GM18519 (cell line): ENCODE measurements around the gene NUP62.

Source experiments
- ATAC-seq: cut with Tn5 transposase; IDR thresholded peaks from one replicate; pipeline ENCODE4 v1.9.1; 2021; ENCODE audit warnings: mild to moderate bottlenecking, moderate library complexity; ENCODE audit not compliant: unreplicated experiment, low FRiP score

NUP62 gene

DNA sequence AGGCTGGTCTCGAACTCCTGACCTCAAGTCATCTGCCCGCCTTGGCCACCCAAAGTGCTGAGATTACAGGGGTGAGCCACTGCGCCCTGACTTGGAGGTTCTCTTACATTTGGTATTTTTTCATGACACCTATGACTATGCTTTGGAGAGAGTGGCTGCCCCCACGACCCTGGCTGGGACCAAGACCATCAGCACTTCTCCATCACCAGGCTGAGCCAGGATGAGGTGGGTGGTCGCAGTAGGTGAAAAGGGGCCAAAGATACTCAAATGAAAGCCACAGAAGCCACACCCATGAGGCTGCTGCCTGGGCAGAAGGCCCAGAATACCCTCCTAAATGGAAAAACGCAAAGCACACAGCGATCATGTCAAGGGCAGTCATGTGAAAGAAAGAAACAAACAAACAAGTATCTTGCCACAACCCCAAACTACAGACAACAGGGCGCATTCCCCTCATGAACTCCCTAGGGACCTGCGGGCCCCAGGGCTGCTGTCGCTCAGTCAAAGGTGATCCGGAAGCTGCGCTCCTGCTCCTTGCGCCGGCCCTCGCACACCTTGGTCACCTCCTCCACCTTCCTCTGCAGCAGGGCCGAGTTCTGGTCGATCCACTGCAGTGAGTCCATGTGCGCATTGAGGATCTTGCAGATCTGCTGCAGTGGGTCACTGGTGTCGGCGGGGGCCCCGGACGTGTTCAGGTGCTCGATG is 21.4 kb downstream of the NUP62 start:
- ATAC-seq: no peak

DNA sequence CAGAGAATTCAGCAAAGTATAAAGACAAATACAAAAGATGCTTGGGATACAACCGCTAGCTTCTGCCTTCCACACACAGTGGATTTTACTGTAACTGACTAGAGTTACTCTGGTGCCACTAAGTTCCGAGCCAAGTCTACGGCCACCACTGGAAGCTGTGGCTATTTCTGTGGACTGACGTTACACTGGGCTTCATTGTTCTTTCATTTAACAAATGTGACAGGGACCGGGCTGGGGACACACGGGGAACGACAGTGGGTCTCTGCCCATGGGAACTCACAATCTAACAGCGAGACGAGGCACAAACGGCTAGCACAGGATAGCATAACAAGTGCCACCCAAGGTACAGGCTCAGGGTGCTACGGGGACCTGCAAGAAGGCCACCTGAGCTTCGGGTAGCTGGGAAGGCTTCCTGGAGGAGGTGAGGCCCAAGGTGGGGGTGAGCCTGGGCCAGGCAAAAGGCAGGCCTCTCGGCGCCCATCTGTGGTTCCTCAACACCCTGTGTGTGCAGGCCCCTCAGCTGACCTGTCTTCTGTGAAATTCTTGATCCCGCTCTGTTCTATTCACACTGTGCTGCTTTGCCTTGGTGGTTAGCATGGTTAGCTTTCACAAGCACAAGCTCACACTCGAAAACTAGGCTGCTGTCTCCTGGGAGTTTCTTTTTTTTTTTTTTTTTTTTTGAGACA is 22.3 kb downstream of the NUP62 start:
- no peak for ATAC-seq

DNA sequence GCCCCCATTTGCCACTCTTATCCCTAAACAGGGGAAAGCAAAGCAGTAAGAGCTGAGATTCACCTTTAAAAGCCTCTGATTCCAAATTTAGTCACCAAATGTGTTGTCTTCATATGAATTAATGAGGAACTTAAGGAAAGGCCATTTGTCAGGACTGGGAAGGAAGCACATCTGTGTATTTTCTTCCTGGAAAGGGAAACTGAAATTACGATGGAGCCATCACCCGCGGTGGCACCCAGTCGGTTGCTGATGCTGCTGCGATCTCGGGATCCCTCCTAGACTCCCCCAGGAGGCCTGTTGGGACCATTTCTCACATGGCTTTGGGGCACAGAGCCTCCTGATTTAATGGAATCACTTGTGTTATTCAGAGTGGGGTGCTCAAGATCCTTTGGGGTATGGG is 25.2 kb downstream of the NUP62 start:
- ATAC-seq: no peak

DNA sequence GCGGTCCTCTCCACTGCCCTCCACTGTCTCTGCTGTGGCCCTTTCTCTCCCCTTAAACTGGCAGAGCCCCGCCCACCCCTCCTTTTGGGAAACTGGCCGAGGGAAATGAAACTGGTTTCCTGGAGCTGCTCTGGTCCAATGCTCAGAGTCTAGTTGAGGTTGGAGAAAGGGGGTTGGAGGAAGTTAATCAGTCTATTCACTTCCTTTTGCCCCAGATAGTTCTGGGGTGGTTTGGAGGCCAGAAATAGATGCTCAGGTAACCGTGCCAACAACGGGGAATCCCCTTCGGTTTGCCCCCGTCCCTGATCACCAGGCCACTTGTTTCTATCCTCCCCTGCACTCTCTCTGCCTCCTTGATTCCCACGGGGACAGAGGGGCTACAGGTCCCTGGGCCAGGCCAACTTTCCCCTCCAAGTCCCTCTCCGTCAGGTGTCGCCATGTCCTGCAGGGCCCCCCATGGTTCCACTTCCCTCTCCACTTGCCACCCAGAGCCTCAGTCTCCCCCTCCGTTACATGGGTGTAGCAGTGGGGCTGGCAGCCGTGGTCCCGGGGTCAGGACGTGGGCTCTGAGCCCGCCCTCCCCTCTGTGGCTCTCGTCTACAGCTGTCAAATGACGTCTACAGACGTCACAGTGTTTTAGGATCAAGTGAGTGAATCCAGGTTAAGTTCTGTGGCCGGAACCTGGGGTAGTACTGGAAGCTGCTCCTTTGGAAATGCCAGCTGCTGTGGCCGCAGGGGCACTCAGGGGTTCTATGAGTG is 32.3 kb downstream of the NUP62 start, which contains the start of gene IL4I1:
TSS of gene IL4I1 (minus strand) at position 25 of the 759 bp plus-strand sequence. CDS start 727 bp downstream, outside the sequence.
- no peak for ATAC-seq

- no peak for ATAC-seq
These were observed 33.6 kb downstream of the NUP62 start for GRCh38 chr19:49895566-49896297.

DNA sequence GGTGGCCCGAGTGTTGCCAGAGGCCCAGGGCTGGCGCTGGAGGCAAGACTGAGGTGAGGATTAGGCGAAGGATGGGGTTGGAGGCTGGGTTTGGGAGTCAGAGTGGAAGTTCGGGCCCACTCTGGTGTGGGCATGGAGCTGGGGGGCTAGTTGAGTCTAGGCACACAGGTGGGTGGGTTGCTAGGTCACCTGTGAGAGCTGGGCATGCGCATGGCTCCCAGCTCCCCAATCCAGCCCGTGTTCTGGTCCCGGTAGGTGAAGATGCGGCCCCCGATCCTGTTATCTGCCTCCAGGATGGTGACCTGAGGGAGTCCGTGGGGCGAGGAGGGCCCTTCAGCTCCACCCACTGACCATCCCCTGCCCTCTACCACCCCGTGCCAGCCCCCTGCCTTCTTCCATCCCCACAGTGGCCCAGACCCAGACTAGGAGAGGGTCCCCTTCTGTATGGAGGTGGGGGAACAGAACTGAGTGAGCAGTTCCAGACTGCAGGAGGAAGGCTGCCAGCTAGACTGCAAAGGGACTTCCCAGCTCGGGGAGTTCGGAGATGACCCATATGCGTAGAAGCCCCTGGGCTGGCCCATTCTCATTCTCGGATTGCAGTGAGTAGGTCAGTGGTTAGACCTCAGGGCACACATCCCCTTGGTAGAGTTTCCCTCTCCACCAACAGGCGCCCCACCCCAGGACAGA is 34.3 kb downstream of the NUP62 start:
- no peak for ATAC-seq

DNA sequence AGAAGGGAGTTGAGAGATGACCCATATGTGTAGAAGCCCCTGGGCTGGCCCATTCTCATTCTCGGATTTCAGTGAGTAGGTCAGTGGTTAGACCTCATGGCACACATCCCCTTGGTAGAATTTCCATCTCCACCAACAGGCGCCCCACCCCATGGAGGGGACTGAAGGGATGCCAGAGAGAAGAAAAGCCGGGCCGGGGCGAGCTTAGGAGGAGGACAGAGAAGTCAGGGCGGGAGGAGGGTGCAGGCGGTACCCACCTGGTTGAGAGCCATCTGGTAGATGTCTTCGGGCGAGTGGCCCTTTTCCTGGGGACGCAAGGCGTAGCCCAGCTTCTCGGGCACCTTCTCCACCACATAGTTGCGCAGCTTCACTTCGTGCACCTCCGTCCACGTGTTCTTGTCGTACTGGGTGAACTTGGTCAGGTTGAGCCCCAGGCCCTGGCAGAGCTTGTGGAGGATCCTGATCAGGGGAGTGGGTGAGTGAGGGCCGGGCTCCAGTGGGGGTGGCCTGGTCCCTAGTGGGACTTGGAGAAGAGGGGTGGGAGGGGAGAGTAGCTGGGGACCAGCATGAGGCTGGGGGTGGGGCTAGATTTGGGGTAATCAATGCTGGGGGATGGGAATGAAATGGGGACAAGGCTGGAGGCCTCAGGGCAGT is 35.2 kb downstream of the NUP62 start:
- no peak for ATAC-seq

DNA sequence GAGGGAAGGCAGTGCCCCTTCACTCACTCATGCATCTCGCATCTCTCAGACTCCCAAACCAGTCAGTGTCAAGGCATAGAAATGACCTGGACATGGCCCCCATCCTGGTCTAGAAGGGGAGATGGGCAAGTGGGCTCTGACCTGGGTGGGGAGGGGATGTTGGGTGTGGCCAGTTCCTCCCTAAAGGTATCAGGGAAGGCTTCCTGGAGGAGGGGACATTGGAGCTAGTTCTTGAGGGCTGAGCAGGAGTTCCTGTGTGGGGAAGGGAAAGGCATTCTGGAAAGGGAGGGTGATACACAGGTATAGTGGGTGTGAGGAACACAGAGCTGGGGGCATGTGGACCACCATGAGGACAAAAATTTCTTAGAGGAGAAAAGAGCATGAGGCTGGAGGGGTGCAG is 36.6 kb downstream of the NUP62 start:
- no peak for ATAC-seq

DNA sequence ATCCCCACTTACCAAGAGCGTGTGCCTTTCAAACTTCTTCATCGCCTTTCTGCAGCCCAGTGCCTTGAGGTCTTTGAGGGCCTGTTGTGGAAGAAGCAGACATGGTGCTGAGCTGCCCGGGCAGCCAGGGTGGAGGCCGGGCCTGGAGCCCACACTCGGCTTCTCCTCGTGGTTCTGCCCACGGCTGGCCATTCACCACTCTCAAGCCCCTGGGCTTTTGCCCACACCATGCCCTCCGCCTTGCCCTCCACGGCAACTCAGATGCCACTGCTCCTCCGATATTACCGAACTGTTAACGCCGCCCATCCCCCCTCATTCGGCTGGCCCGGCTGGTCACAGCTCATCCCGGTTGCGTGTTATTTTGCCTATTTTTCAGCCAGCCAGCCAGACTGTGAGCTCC is 37.9 kb downstream of the NUP62 start:
- ATAC-seq: no peak

DNA sequence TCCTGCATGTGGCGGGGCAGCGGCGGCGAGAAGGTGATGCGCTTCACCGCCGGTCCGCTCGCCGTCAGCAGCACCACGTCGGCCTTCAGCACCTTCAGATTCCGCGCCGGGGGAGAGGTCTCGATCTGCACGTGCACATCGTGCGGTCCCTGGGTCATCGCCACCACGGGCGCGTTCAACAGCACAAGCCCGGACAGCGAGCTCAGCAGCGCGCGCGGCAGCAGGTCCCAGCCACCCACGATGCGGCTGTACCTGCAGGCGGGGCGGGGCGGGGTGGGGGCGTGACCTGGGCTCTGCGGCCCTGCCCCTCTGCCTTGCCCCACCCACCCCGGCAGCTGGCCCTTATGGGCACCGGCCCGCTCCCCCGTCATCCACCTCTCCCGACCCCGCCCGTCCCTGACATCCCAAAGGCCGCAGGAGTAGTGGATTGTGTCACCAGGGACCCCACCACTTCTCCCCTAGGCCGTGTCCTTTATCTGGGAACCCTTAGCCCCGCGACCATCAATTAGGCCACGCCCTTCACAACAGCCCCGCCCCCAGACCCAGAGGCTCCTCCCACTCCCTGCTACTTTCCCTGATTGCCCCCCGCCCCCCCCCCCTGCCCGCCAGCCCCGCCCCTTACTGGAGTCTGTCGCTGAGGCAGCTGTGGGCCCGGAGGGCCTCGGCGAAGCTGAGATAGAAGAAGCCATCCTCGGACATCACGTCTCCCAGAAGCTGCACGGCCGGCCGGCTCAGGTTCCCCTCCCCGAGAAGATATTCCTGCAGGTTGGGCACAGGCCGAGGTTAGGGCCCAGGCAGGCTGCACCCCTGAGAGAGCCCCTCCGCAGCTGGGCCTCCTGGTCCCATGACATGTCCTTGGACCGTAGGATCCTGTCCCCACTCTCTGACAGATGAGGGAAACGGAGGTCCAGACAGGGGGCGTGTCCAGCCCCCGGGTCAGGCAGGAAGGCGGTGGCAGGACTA is 38.7 kb downstream of the NUP62 start:
- no peak for ATAC-seq

- no peak for ATAC-seq
These were observed 39.5 kb downstream of the NUP62 start for GRCh38 chr19:49889687-49890348.

GRCh38 chr19:49889038-49889686 is 40.1 kb downstream of the NUP62 start:
- no peak for ATAC-seq

DNA sequence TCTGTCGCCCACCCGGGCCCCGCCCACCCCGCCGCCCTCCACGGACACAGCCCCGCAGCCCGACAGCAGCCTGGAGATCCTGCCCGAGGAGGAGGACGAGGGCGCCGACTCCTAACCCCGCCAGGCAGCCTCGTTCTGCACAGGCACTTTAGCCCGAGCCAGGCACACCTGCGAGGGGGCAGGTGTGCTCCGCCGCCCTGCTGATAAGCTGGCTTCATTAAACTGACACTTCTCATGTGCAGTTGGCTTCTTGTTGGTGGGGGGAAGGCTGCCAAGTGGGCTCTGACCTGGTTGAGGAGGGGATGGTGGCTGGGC is 40.8 kb downstream of the NUP62 start:
- ATAC-seq: no peak

DNA sequence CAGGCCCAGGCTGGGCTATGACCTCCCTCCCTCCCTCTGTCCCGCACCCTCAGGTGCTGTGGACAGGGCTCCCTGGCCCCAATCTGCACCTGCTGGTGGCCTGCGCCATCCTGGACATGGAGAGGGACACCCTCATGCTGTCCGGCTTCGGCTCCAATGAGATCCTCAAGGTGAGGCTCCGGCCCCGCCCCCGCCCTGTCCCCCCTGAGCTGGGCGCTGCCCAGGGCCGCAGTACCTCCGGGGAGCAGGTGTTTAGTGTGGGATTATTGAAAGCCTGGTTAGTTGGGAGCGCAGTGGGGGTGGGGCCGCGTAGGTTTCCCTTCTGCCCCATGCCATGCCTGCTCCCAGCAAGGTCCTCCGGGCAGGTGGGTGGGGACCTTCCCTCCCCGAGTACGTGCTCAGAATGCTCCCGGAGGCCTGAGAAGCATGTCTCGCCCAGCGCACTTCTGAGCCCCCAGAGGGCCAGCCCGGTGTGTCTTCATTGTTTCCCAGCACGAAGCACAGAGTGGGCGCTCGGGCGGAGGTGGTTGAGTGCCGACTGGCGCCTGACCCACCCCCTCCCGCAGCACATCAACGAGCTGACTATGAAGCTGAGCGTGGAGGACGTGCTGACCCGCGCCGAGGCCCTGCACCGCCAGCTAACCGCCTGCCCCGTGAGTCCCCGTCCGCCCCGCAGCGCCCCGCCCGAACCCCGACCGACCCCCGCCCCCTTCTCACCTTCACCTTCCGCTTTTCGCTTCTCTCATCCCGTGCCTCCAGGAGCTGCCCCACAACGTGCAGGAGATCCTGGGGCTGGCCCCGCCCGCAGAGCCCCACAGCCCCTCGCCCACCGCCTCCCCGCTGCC is 41.4 kb downstream of the NUP62 start:
- no peak for ATAC-seq

DNA sequence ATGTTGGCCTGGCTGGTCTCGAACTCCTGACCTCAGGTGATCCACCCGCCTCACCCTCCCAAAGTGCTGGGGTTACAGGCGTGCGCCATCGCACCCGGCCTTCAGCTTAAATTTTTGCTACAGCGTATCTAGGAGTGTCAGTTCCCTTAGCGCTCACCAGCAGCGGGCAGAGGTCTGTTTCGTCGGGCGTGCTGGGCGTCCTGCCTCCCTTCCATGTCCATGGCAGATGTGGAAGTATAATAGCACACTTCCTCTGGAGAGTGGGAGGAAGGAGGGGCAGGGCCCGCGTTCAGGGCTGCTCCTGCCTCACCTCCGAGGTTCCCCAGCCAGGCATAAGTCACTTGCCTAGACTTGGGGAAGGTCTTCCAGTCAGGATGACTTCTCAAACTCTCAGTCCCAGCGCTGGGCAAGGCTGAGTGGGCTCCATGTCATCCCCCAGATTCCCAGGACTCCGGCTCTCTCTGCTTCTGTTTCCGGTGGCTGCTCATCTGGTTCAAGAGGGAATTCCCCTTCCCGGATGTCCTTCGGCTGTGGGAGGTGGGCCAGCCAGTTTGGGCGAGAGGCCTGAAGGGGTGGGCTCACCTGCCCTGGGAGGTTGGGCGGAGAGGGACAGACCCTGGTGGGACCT is 42.2 kb downstream of the NUP62 start:
- no peak for ATAC-seq

- no peak for ATAC-seq
These were observed 44.5 kb downstream of the NUP62 start for GRCh38 chr19:49884760-49885159.
